GM19351 (cell line): ENCODE data around the gene DND1.
"Not testable (repeated sequence)": the region's sequence is repeated elsewhere in the genome, so short reads cannot be mapped to it uniquely, and the experiment has no call there.

ENCODE experiments used
- ATAC-seq: cut with Tn5 transposase; IDR thresholded peaks from one replicate; pipeline ENCODE4 v1.9.1; 2021; ENCODE audit warnings: mild to moderate bottlenecking, moderate library complexity; ENCODE audit not compliant: unreplicated experiment

The DND1 gene

GRCh38 chr5:140673187-140673976, at the start of gene DND1:
DND1 (minus strand) TSS chr5:140673576; CDS start chr5:140673542, 34 bp downstream.
- no peak for ATAC-seq

- not testable (repeated sequence) for ATAC-seq
Measured at GRCh38 chr5:140721395-140721794, 48.0 kb upstream of the DND1 start.

DNA sequence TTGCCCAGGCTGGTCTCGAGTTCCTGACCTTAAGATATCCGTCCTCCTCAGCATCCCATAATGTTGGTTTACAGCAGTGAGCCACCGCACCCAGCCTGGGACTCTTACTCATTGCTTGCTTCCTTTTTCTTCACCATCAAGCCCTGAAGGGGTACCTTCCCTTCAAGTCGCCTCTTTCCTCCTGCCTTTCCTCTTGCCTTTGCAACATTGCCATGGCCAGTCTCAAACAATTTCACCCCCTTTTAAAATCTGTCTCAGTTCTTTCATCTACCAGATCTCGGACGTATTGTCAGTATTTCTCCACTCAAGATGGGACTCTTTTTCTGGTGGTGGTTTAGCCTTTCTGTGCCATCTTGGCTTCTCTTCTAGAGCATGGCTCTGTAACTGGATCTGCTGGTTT, 47.4 kb upstream of the DND1 start:
- not testable (repeated sequence) for ATAC-seq

GRCh38 chr5:140718266-140718592, 44.9 kb upstream of the DND1 start:
- ATAC-seq = no peak

GRCh38 chr5:140716238-140716637, 42.9 kb upstream of the DND1 start:
- ATAC-seq = not testable (repeated sequence)

DNA sequence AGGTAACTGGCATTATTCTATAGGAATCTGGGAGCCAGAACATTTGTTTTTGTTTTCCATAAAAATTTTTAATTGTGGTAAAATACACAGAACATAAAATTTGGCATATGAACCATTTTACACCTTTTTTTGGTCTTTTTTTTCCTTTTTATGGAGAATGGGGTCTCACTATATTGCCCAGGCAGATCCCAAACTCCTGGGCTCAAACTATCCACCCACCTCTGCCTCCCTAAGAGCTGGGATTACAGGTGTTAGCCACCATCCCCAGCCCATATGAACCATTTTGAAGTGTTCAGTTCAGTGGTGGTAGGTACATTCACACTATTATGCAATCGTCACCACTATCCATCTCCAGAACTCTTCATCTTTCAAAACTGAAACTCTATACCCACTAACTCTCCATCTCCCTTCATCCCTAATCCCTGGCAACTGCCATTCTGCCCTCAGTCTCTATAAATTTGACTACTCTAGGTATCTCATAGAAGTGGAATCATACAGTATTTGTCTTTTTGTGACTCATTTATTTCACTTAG, 40.3 kb upstream of the DND1 start:
- ATAC-seq = no peak

GRCh38 chr5:140711794-140712193, 38.4 kb upstream of the DND1 start:
- ATAC-seq = no peak

- peak; percentile 89 for ATAC-seq
Measured at GRCh38 chr5:140710899-140711552, 37.6 kb upstream of the DND1 start.

GRCh38 chr5:140708787-140709186, 35.4 kb upstream of the DND1 start:
- ATAC-seq = not testable (repeated sequence)

DNA sequence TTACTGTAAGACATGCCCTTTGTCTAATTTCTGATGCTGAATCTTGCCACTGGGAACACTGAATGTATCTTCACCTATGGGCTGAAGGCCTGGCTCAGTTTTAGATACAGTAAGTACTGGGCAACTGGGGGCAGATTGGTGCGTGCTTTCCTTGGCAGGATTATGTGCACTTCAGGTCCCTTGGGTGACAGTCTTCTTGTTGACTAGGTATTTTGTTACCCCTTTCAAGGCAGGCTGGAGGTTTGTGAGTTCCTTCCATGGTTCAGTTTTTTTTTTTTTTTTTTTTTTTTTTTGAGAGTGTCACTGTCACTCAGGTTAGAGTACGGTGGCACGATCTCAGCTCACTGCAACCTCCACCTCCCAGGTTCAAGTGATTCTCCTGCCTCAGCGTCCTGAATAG, 34.4 kb upstream of the DND1 start:
- no peak for ATAC-seq

- ATAC-seq = peak; percentile 100
Measured at GRCh38 chr5:140700177-140701144, 27.1 kb upstream of the DND1 start, which contains the start of gene ZMAT2. ZMAT2 (plus strand) TSS chr5:140700447; CDS start chr5:140700461, 14 bp downstream.

GRCh38 chr5:140696891-140697492, 23.6 kb upstream of the DND1 start:
- no peak for ATAC-seq

GRCh38 chr5:140694276-140694675, 20.9 kb upstream of the DND1 start:
- no peak for ATAC-seq

- ATAC-seq = peak; percentile 96
Measured at GRCh38 chr5:140690941-140691924, 17.9 kb upstream of the DND1 start, which contains the start of the genes HARS1 and HARS2. HARS1 (minus strand) TSS chr5:140691370; CDS start chr5:140691304, 66 bp downstream. HARS2 (plus strand) TSS chr5:140691455; CDS start chr5:140691649, 194 bp downstream.

DNA sequence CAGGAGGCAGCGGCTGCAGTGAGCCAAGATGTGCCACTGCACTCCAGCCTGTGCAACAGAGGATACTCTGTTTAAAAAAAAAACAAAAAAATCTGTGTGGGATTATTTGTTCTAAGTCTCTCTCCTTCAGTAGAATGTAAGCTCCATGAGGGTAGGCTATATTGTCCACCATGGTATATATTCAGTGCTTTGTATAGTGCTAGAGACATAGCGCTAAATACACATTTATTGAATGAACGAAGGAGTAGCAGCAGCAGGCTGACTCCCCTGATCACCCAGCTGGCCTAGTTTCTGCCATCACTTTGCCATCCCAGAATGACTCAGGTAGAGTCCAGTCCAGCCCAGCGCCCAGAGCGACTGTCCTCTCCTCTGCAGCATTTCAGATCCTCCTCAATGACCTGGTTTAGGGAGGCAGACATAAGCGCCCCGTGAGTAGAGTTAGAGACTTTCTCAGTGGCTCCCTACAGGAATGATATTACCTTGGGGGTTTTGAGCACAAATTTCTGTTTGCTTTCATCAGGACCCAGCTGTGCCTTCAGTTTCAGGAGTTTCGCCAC, 17.1 kb upstream of the DND1 start:
- ATAC-seq = peak; percentile 4

DNA sequence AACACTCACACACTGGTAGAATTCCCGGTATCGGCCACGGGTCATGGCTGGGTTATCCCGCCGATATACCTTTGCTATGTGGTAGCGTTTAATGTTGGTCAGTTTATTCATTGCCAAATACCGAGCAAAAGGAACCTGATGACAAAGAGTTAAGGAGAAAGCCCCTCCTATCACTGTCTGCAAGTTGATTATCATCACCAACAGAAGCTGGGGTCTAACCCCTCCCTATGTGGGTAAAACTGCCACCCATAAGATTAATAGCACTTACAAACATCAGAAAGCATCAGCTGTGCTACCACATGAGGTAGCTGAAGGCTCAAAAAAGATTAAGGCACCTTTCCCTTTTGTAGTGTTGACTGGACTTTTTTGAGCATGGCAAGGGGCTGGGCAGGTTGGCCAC, 5.6 kb upstream of the DND1 start:
- ATAC-seq = no peak

DNA sequence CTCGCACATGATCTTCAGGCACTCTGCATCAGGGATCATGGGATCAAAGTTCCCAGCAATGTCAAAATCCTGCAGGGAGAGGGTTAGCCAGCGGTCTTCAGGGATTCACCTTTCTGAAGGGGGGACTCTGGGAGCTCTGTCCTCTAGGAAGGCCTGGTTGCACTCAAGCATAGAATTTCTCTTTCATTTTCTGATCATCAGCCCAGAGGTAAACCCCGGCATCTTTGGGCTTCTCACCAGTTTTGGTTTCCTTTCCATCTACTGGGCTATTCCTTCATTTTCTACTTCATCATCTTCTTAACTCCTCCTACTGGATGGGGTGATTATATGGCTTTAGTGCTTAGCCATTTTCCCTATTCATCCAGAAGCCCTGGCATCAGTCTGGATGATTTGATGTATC, 4.6 kb upstream of the DND1 start:
- peak; percentile 52 for ATAC-seq

DNA sequence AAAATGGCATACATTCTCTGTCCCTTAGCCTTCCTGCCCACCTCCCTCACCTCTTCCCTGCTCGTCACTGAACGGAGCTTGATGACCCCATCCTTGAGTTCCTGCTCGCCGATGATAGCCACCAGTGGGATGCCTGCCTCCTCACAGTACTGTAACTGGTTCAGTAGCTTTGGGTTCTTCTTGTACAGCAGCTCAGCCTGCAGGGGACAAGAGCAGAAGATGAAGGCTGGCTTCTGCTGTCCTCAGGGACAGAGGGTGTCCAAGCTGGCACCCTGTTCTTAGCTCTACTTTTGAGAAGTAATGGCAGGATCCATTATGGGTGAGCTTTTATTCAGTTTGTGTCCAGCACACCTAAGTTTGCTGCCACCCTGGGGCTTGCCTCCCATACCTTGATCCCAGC, 1.3 kb upstream of the DND1 start:
- ATAC-seq = no peak

GRCh38 chr5:140674211-140674610, 835 bp upstream of the DND1 start:
- no peak for ATAC-seq
